Liver (tissue), 3 donors: Measurements from ENCODE around the gene ZSWIM6.

Source experiments
- EGR1 ChIP-seq, 2 donors: IDR thresholded peaks; 2 replicates each; pipeline ENCODE4 v1.6.1; 2016 to 2018; ENCODE audit warnings: antibody characterized with exemption in 2 of 2, low read depth in 2 of 2
- FOXA1 ChIP-seq: IDR thresholded peaks from 2 replicates; pipeline ENCODE4 v1.6.1; 2016; ENCODE audit warnings: antibody characterized with exemption
- GABPA ChIP-seq, 2 donors: IDR thresholded peaks in 1 of 2; conservative IDR thresholded peaks in 1 of 2; 2 replicates each; pipeline ENCODE4 v1.6.1; 2016; ENCODE audit warnings: antibody characterized with exemption in 2 of 2, mild to moderate bottlenecking in 1 of 2, moderate library complexity in 1 of 2
- HNF4A ChIP-seq, 2 donors: conservative IDR thresholded peaks; 2 replicates each; pipeline ENCODE4 v1.6.1; 2016; ENCODE audit warnings: antibody characterized with exemption in 2 of 2, mild to moderate bottlenecking in 2 of 2
- HNF4G ChIP-seq: IDR thresholded peaks from 2 replicates; pipeline ENCODE4 v1.6.1; 2016; ENCODE audit warnings: antibody characterized with exemption
- JUND ChIP-seq, 2 donors: IDR thresholded peaks; 2 replicates each; pipeline ENCODE4 v1.6.1; 2016; ENCODE audit warnings: antibody characterized with exemption in 2 of 2
- NR2F2 ChIP-seq: IDR thresholded peaks from 2 replicates; pipeline ENCODE4 v1.6.1; 2016; ENCODE audit warnings: antibody characterized with exemption
- SP1 ChIP-seq: IDR thresholded peaks from 2 replicates; pipeline ENCODE4 v1.6.1; 2018; ENCODE audit warnings: antibody characterized with exemption, mild to moderate bottlenecking
- YY1 ChIP-seq: IDR thresholded peaks from 2 replicates; pipeline ENCODE4 v1.6.1; 2016; ENCODE audit warnings: antibody characterized with exemption, mild to moderate bottlenecking
- TF ChIP-seq, protein P1 (sequence below): fragments of 150-350 bp; IDR thresholded peaks from 2 replicates; pipeline ENCODE4 v1.5.1; 2017; ENCODE audit warnings: improper control_type of control experiment, low read depth, low read length; ENCODE audit not compliant: missing input control
- TF ChIP-seq, protein P2 (sequence below): IDR thresholded peaks from 2 replicates; pipeline ENCODE4 v1.6.1; 2016; ENCODE audit warnings: antibody characterized with exemption
- TF ChIP-seq, protein P3 (sequence below): IDR thresholded peaks from 2 replicates; pipeline ENCODE4 v1.6.1; 2016; ENCODE audit warnings: antibody characterized with exemption
- TF ChIP-seq, protein P4 (sequence below): IDR thresholded peaks from 2 replicates; pipeline ENCODE4 v1.6.1; 2016; ENCODE audit warnings: antibody characterized with exemption
- TF ChIP-seq, protein P5 (sequence below): IDR thresholded peaks from 2 replicates; pipeline ENCODE4 v1.6.1; 2016; ENCODE audit warnings: antibody characterized with exemption, mild to moderate bottlenecking
- donor health status: healthy.
- donor health status: healthy.

DNA sequence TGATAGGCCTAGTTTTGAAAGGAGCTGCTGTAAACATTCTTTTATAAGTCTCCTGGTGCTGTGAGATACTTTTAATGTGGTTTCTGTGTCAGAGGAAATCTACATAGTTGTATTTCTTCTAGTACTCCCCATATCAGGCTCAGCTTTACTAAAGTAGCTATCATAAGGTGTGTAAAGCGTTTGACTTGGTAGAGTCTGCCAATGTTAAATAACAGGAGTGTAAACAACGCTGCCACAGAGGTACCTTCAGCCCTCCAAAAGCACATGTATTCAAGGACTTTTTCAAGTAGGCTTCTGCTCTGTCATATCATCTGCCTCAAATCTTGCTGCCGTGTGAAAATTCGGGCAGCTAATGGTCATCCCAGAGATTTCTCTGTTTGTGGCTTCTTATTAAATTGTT is 142.7 kb downstream of the ZSWIM6 start:
- TF ChIP-seq, protein P1, sequence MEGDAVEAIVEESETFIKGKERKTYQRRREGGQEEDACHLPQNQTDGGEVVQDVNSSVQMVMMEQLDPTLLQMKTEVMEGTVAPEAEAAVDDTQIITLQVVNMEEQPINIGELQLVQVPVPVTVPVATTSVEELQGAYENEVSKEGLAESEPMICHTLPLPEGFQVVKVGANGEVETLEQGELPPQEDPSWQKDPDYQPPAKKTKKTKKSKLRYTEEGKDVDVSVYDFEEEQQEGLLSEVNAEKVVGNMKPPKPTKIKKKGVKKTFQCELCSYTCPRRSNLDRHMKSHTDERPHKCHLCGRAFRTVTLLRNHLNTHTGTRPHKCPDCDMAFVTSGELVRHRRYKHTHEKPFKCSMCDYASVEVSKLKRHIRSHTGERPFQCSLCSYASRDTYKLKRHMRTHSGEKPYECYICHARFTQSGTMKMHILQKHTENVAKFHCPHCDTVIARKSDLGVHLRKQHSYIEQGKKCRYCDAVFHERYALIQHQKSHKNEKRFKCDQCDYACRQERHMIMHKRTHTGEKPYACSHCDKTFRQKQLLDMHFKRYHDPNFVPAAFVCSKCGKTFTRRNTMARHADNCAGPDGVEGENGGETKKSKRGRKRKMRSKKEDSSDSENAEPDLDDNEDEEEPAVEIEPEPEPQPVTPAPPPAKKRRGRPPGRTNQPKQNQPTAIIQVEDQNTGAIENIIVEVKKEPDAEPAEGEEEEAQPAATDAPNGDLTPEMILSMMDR, result no peak
- TF ChIP-seq, protein P2, sequence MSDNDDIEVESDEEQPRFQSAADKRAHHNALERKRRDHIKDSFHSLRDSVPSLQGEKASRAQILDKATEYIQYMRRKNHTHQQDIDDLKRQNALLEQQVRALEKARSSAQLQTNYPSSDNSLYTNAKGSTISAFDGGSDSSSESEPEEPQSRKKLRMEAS, result no peak
- TF ChIP-seq, protein P3, sequence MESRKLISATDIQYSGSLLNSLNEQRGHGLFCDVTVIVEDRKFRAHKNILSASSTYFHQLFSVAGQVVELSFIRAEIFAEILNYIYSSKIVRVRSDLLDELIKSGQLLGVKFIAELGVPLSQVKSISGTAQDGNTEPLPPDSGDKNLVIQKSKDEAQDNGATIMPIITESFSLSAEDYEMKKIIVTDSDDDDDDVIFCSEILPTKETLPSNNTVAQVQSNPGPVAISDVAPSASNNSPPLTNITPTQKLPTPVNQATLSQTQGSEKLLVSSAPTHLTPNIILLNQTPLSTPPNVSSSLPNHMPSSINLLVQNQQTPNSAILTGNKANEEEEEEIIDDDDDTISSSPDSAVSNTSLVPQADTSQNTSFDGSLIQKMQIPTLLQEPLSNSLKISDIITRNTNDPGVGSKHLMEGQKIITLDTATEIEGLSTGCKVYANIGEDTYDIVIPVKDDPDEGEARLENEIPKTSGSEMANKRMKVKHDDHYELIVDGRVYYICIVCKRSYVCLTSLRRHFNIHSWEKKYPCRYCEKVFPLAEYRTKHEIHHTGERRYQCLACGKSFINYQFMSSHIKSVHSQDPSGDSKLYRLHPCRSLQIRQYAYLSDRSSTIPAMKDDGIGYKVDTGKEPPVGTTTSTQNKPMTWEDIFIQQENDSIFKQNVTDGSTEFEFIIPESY, result no peak
- TF ChIP-seq HNF4A (conservative IDR thresholded peaks at IDR 0.05) (no peak), SP1 (no peak), YY1 (no peak), FOXA1 (no peak), EGR1 (IDR thresholded peaks at IDR 0.05; ENCODE audit: low read depth in 2 of 2) (no peak), NR2F2 (no peak), JUND (IDR thresholded peaks at IDR 0.05) (no peak), HNF4G (no peak), GABPA (IDR thresholded peaks at IDR 0.05 in 1 of 2, conservative IDR thresholded peaks at IDR 0.05 in 1 of 2) (no peak)
- TF ChIP-seq, protein P4, sequence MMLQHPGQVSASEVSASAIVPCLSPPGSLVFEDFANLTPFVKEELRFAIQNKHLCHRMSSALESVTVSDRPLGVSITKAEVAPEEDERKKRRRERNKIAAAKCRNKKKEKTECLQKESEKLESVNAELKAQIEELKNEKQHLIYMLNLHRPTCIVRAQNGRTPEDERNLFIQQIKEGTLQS, result no peak
- TF ChIP-seq, protein P5, sequence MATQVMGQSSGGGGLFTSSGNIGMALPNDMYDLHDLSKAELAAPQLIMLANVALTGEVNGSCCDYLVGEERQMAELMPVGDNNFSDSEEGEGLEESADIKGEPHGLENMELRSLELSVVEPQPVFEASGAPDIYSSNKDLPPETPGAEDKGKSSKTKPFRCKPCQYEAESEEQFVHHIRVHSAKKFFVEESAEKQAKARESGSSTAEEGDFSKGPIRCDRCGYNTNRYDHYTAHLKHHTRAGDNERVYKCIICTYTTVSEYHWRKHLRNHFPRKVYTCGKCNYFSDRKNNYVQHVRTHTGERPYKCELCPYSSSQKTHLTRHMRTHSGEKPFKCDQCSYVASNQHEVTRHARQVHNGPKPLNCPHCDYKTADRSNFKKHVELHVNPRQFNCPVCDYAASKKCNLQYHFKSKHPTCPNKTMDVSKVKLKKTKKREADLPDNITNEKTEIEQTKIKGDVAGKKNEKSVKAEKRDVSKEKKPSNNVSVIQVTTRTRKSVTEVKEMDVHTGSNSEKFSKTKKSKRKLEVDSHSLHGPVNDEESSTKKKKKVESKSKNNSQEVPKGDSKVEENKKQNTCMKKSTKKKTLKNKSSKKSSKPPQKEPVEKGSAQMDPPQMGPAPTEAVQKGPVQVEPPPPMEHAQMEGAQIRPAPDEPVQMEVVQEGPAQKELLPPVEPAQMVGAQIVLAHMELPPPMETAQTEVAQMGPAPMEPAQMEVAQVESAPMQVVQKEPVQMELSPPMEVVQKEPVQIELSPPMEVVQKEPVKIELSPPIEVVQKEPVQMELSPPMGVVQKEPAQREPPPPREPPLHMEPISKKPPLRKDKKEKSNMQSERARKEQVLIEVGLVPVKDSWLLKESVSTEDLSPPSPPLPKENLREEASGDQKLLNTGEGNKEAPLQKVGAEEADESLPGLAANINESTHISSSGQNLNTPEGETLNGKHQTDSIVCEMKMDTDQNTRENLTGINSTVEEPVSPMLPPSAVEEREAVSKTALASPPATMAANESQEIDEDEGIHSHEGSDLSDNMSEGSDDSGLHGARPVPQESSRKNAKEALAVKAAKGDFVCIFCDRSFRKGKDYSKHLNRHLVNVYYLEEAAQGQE, result no peak
